IPS-11a (cell line): Measurements from ENCODE around the gene UGDH.
"Not testable (repeated sequence)": the region's sequence is repeated elsewhere in the genome, so short reads cannot be mapped to it uniquely, and the experiment has no call there.

Experiments used
- H3K4me3 ChIP-seq: one replicate; pipeline ENCODE4 v1.5.1; 2013; ENCODE audit warnings: low read depth, low read length, control low read depth

The UGDH gene

GRCh38 chr4:39530682-39531081 is 3.4 kb upstream of the UGDH start:
- no peak overlapping the region for H3K4me3 ChIP-seq

- H3K4me3 ChIP-seq, result no peak overlapping the region
Observed at GRCh38 chr4:39529534-39529933, 2.3 kb upstream of the UGDH start.

DNA sequence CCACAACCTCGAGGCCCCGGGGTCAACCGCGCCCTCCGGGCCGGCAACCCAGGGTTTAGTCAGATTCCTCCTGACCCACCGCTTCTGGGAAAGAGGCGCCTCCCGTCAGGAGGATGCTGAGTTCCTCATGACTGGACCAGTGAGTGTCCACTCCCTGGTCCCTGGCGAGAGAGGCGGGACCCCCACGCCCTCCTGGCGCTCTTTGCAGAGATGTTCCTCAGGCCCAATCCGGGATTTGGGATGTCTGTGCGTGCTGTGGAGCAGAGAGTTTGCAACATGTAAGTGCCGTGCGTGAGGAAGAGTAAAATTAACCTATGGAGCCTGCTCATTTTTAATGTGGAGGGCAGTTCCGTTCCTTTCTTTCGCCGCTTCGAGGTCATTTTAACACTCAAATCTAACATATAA is 824 bp upstream of the UGDH start:
- peak overlapping the region; percentile 94 for H3K4me3 ChIP-seq

- H3K4me3 ChIP-seq, result peak overlapping the region; percentile 94
Observed at GRCh38 chr4:39526765-39527295, 409 bp downstream of the UGDH start.

DNA sequence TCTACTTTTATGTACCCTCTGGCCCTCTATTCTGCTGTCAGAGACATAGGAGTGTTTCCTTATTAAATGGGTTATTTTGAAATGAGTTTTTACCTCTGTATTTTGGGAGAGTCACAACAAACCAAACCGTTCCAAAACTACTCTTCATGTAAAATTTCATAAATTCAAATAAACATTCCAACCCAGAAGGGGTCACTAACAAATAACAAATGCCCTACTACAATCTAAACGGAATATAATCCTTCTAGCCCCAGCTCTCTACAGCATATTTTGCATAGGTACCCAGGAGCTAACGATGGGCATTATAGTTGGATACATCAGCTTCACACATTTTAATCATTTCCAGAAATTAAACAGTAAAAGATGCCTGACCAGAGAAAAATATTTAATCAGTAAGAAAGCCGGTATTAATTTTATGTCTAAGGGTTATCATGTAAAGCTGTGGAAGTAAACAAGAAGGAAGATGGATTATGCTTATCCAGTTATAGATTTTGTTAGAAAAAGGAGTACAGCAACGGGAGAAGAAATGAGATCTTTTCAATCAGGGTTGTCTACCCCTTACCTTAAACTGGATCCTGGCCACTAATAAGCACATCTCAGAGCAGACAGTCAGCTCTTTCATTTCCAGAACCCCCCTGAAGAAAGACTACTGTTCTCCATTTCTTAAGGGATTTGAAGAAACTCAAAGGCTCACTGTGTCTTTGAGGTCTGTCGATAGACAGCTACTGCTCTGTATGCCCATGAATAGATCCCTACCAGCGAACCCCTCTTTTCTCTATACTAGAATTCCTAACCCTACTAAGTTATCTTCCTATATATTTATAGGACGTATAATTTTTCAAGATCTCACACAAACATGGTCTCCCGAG is 1.2 kb downstream of the UGDH start:
- peak overlapping the region; percentile 94 for H3K4me3 ChIP-seq

GRCh38 chr4:39524161-39524957 is 2.9 kb downstream of the UGDH start:
- no peak overlapping the region for H3K4me3 ChIP-seq

GRCh38 chr4:39522068-39522467 is 5.2 kb downstream of the UGDH start:
- H3K4me3 ChIP-seq, result no peak overlapping the region

DNA sequence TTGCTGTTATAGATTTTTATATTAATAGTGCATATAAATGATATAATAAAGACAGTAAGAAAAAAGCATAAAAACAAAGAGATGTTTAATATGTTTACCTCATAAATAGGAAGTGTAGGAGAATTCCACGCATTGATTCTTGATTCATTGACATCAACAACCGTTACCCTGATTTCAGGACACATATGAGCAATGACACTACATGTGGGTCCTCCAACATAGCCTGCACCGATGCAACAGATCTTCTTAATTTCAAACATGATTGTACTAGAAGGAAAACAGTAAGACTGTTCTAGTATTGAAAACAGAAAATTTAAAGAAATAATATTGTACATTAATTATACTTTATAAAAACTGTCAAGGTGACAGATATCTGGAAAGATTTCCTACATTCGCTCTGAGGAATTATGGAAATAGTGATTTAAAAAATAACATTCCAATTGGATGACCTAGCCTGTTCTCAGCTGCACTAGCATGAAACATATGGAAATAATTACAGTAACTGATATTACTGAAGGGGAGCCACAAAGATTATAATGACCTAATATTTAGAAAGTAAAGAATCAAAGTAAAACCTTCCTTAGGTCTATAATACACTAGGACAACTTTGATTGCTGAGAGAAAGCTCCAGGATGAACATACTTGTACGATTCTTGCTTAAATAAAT is 5.9 kb downstream of the UGDH start:
- no peak overlapping the region for H3K4me3 ChIP-seq

DNA sequence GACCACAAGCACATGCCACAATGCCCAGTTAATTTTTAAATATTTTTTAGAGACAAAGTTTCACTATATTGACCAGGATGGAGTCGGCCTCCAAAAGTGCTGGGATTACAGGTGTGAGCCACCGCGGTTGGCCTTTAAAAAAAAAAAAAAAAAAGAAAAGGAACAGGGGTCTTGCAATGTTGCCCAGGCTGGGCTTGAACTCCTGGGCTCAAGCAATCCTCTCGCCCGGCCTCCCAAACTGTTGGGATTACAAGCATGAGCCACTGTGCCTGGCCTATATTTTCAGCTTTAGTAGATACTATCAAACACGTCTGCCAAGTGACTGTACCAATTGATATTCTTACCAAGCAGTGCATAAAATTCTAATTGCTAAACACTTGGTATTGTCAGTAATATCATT is 8.8 kb downstream of the UGDH start:
- H3K4me3 ChIP-seq, result no peak overlapping the region

DNA sequence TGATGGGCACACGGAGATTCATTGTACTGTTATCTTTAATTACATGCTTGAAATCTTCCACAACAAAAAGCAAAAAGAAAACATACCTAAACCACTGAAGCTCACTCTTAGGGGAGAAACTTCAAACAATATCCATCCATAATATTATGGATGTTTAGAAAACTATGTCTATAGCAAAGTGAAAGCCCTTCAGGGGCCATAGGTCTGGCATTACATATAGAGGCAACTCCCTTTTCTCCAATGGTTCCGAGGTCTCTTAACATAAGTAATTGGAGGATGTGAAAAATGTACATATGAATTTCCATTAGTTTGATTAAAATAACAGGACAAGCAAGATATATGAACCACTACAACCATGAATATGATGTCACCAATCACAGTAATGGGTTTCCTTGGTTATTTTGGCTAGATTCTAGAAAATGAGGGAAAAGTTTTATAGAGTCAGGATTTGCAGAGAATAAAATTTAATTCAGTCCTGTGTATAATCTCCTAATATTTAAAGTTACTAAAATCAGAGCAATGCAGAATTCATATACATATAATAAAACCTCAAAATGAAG is 10.8 kb downstream of the UGDH start:
- H3K4me3 ChIP-seq, result no peak overlapping the region

DNA sequence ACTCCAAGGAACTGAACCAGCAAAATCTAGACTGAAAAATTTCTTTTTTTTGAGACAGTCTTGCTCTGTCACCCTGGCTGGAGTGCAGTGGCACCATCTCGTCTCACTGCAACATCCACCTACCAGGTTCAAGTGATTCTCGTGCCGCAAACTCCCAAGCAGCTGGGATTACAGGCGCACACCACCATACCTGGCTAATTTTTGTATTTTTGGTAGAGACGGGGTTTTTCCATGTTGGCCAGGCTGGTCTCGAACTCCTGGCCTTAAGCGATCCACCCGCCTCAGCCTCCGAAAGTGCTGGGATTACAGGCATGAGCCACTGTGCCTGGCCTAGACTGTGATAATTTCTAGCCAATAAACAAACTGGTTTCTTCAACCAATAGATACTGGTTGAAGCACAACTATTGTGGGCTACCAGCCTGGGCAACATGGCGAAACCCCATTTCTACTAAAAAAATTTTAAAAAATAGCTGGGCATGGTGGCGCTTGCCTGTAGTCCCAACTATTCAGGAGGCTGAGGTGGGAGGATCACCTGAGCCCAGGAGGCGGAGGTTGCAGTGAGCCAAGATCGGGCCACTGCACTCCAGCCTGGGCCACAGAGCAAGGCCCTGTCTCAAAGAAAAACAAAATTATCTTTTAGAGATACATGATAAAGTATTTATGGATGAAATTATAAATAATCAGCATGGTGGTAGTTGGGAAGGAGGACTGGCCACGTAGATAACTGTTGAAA is 11.4 kb downstream of the UGDH start:
- H3K4me3 ChIP-seq, result not testable (repeated sequence)

- no peak overlapping the region for H3K4me3 ChIP-seq
Observed at GRCh38 chr4:39514888-39515401, 12.3 kb downstream of the UGDH start.

DNA sequence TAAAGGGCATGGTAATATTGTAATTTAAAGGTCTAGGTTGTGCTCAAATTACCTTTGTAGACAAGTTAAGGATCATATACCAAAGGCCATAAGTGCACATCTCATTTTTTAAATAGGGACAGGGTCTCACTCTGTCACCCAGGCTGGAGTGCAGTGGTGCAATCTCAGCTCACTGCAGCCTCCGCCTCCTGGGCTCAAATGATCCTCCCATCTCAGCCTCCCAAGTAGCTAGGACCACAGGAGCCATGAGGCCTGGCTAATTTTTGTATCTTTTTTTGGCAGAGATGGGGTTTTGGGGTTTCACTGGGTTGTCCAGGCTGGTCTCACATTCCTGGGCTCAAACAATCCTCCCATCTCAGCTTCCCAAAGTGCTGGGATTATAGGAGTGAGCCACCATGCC is 13.0 kb downstream of the UGDH start:
- not testable (repeated sequence) for H3K4me3 ChIP-seq

DNA sequence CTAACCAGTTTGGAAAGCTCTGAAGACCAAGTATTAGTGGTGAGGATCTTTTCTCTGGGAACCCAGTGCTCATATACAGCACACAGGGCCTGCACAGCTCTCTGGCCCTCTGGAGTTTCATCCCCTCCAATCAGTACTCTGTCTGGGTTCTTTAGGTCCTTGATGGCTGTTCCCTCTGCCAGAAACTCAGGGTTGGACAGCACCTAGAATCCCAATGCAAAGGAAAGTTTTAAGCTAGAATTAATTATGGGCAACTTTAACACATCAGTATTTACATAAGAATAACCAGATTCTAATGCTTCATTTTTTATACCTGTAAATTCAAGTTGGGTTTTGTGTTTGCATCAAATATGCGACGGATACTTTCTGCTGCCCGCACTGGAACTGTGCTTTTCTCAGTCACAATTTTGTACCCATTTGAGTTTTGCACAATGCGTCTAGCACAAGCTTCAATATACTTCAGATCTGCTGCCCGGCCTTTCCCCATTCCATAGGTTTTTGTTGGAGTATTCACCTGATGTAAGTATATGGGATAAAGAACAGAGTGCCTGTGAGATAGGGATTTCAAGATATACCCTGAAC is 16.8 kb downstream of the UGDH start:
- no peak overlapping the region for H3K4me3 ChIP-seq

DNA sequence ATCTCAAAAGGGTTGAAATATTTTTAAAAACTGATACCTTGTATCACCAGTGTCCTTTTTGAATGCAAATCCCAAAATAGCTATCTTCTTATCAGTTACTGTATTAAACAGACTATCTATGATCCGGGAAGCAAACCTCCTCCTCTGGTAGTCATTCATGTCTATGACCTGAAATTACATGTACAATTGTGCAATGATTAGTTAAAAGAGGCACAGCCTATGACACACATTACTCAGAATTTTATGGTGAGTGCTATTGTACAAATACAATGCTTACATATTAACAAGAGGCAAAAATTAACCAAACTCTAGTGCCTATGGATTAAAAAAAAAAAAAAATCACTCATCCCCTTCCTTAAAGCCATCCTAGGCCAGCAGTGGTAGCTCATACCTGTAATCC is 21.7 kb downstream of the UGDH start:
- no peak overlapping the region for H3K4me3 ChIP-seq

DNA sequence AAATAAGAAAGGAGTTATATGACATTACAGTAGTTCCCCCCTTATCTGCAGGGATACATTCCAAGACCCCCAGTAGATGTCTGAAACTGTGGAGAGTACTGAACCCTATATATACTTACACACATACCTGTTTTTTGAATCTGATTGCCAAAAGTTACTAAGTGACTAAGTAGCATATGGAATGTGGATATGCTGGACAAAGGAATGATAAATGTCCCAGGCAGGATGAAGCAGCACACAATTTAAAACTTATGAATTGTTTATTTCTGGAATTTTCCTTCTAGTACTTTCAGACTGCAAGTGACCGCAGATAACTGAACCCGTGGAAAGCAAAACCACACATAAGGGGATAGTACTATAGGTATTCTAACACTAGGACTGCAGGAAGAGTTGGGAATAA is 22.7 kb downstream of the UGDH start:
- no peak overlapping the region for H3K4me3 ChIP-seq

- H3K4me3 ChIP-seq, result not testable (repeated sequence)
Observed at GRCh38 chr4:39502664-39503035, 24.6 kb downstream of the UGDH start.

DNA sequence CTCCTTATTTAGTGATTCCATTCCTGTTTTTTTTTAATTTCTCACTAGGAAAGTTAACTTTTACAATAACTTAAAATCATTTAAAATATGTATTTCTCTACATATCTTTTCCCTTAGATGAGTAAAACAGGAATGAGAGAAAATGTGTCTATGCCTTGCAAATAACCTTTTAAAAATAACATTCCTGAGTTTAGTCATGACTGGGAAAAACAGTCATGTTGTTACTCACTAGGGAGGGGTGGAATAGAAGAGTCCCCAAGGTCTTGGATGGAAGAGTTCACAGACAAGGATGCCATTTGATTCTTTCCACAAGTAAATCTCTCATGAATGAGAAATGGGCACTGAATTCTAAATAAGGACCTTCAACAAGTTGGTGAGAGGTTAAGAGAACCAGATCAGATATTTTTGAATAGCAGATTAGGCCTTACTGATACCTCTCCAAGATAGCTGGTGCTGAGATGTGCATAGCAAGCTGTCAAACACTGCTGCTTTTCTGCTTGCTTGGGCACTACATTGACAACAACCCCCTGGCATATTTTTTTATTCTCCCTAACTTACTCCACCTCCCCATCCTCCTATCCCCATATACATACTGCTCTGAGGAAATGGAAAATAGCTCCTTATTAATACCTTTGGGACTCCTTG is 25.1 kb downstream of the UGDH start:
- H3K4me3 ChIP-seq, result no peak overlapping the region

- H3K4me3 ChIP-seq, result no peak overlapping the region
Observed at GRCh38 chr4:39498727-39499020, 28.6 kb downstream of the UGDH start.
